Choroid plexus epithelial cell (primary cell): ENCODE results near the gene WNK2.

Source experiments
- DNase-seq: peaks from one replicate; pipeline ENCODE4 v3.0.0-alpha.2; 2010; ENCODE audit warnings: low read depth
- H3K4me3 ChIP-seq: 2 replicates; pipeline ENCODE4 v1.5.1; 2011; ENCODE audit warnings: low read depth, mild to moderate bottlenecking, control low read depth, low read length, moderate library complexity
- TF ChIP-seq, protein P1 (sequence below): conservative IDR thresholded peaks from 2 replicates; pipeline ENCODE4 v1.5.1; 2011; ENCODE audit warnings: low read depth, mild to moderate bottlenecking, control low read depth, inconsistent platforms, low read length, moderate library complexity

WNK2 gene

GRCh38 chr9:93181672-93182435, 2.1 kb upstream of the WNK2 start:
- TF ChIP-seq, protein P1, sequence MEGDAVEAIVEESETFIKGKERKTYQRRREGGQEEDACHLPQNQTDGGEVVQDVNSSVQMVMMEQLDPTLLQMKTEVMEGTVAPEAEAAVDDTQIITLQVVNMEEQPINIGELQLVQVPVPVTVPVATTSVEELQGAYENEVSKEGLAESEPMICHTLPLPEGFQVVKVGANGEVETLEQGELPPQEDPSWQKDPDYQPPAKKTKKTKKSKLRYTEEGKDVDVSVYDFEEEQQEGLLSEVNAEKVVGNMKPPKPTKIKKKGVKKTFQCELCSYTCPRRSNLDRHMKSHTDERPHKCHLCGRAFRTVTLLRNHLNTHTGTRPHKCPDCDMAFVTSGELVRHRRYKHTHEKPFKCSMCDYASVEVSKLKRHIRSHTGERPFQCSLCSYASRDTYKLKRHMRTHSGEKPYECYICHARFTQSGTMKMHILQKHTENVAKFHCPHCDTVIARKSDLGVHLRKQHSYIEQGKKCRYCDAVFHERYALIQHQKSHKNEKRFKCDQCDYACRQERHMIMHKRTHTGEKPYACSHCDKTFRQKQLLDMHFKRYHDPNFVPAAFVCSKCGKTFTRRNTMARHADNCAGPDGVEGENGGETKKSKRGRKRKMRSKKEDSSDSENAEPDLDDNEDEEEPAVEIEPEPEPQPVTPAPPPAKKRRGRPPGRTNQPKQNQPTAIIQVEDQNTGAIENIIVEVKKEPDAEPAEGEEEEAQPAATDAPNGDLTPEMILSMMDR: no peak
- DNase-seq: no peak
- H3K4me3 ChIP-seq: no peak overlapping the region

- no peak overlapping the region for H3K4me3 ChIP-seq
- DNase-seq: no peak
- TF ChIP-seq, protein P1: no peak
These were observed 1.4 kb upstream of the WNK2 start for GRCh38 chr9:93182572-93182971.

- DNase-seq: no peak
- TF ChIP-seq, protein P1: no peak
- no peak overlapping the region for H3K4me3 ChIP-seq
These were observed 742 bp upstream of the WNK2 start for GRCh38 chr9:93183131-93183662.

DNA sequence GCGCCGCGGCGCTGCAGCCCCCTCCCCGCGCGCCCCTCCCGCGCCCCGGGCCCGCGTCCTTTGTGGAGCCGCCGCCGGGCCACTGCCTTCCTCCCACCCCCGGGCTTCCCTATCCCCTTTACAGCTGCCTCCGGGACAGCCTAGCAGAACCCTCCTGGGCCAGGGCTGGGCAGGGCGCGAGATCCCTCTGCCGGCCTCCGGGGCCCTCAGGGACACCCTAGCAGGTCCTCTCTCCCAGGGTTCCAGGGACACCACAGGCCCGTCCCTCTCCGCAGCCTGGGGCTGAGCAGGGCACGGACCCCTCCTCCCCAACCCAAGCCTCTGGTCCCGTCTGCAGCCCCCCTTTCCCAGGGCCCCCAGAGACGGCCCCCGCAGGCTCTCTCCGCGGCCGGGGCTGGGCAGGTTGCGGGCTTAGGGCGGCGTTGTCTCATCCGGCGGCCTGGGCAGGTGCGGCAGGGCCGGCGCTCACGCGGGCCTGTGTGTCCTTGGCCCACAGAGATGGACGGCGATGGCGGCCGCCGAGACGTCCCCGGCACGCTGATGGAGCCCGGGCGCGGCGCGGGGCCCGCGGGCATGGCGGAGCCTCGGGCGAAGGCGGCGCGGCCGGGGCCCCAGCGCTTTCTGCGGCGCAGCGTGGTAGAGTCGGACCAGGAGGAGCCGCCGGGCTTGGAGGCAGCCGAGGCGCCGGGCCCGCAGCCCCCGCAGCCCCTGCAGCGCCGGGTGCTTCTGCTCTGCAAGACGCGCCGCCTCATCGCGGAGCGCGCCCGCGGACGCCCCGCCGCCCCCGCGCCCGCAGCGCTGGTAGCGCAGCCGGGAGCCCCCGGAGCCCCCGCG, 710 bp downstream of the WNK2 start:
- TF ChIP-seq, protein P1: no peak
- no peak for DNase-seq
- H3K4me3 ChIP-seq: no peak overlapping the region

GRCh38 chr9:93185266-93186214, 1.6 kb downstream of the WNK2 start:
- no peak for DNase-seq
- TF ChIP-seq, protein P1: no peak
- no peak overlapping the region for H3K4me3 ChIP-seq

- no peak for DNase-seq
- H3K4me3 ChIP-seq: no peak overlapping the region
- TF ChIP-seq, protein P1: no peak
These were observed 2.4 kb downstream of the WNK2 start for GRCh38 chr9:93186215-93186945.
